Middle frontal gyrus (tissue), 1 donor: ENCODE data around the gene PCNX2.

Experiments
- DNase-seq: peaks from one replicate; pipeline ENCODE4 v3.0.0-alpha.2; 2015; ENCODE audit warnings: low spot score; ENCODE audit errors: extremely low spot score

The PCNX2 gene

DNA sequence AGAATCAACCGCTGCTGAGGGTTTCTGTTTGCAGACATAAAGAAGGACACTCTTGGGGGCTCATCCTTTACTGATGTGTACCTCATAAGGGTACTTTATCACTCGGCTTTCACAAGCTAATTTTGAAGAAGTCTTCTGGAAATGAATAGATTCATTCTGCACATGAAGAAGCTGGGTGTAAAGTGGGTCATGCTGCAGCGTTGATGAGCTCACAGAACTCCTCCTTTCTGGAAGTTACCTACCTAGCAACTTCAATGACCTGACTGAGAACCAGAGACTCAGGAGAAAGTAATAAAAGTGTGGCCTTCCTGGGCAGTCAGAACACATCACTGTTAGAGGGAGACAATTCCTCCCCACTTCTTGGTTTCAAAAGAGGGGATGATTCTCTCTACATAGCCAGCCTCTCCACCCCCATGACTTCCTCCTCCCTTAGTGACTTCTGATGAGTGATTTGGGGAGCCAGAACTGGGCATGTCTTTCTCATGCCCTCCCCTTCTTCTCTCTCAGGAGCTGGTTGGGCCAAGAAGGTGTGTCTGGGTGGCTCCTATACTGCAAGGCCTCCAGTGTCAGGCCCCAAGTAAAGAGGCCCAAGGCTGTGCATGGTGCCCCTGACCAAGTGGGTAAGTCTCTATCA, 27.0 kb downstream of the PCNX2 start:
- no peak for DNase-seq

DNA sequence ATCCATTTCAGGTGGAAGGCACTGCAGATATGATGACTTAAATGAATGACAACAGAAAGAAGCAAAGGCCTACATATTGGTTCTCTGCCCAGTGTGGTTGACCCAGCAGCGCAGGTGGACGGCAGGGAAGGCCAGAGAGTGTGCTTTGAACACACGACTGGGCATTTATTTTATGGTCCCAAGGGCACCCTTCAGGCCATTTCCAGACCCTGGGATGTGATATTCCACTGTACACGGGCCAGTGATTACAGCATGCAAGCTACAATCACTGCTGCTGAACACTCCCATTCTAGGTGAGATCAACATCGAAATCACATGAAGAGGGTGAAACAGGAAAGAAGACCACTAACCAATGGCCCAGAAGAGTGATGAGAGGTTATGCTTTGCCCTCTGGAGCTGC, 33.8 kb downstream of the PCNX2 start:
- DNase-seq = no peak

DNA sequence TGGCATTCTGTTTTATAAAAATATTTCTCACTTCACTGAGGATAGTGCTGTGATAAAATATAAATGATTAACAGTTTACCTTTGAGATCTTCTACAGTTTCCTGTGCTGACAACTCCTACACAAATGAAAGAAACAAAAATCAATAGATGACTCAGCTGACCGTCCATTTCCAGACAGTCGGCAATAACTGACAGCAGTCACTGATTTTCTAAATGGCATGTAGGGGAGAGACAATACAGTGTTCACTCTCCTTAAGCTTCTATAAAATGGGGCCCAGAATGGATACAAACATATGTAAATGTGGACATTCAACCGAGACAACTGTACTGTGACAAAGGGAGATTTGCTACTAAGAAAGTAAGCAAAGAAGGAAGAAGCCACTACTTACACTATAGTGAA, 34.3 kb downstream of the PCNX2 start:
- no peak for DNase-seq

DNA sequence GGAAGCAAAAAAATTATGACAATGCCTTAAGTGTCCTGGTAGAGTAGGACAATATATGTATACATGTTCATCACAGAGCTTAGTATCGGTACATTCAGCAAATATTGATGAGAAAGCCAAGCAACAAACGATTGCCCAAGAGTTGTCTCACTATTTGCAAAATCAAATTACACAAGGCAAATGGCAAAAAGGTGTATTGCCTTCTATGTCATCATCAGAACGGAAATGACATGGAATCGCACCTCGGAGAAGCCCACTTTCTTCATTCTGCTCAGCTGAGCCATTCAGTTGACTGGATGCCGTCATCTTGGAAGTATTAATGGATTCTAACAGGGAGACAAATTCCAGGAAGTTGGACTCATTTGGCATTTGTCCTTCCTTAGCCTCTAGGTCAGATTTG, 37.7 kb downstream of the PCNX2 start:
- DNase-seq = no peak

DNA sequence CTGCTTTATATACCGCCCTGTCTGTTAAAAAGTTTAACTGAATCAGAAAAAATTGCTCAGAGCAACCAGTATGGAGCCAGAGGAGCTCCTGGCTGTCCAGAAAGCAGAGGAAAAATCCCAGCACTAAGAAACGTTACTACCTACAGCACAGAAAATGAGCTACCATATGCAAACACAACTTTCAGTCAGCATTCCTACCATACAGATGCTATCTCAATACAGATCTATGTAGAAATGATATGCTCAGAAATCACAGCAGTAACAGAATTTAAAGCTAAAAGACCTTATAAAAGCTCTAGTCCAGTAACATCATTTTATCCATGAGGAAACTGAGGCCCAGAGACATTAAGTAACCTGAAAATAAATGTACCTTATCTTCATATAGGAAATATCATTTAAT, 38.7 kb downstream of the PCNX2 start:
- DNase-seq = no peak

DNA sequence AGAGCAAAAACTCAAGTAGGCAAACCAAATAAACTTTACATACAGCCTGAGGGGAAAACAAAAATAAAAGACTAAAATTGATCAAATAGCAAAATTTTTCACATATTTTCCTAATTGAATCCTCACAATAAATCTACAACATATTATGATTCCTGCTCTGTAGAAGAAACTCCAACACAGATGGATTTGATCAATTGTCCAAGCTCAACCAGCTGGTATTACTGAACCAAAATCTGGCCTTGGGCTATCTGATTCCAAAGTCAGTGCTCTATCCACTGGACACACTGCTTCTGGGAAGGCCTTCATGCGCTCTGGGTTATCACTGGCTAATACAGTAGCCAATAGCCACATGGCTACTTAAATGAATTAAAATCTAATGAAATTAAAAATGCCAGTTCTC, 39.3 kb downstream of the PCNX2 start:
- DNase-seq = no peak

DNA sequence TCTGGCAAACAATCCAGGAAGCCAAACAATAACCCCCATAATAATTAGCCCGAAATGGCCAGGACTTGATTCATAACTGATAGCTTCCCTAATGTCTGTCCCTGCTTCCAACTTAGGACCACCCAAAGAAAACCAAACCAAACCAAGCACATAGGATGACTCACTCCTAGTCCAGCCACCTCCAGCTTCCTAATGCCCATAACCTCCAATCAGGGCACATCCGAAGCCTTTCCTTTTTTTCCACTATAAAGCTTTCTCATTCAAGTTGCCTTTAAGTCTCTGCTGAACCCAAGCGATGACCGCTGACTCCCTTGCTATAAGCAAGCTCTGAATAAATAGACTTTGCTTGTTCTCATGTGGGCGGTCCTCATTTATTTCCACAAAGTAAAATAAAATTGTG, 40.4 kb downstream of the PCNX2 start:
- no peak for DNase-seq

DNA sequence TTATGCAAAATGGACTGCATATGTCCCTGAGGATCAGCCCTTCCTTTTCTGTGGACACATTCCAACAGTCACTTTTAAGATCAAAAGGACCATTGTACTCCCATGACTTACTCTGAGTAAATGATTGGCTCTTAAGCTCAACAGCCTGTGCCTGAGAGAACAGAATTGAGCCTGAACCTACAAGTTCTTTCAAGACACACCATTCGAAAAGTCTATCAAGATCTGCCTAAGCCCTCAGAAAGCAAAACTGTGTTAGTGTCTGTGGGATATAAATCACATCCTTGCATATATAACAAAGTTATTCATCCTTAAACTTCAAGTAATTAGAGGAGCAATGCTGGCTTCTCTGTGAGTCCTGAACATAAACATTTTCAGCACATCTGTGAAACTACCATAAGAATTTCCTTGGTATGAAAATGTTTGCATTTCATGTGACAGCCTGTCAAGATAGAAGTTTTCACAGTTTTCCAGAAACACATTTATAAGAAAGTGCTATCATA, 41.6 kb downstream of the PCNX2 start:
- no peak for DNase-seq

DNA sequence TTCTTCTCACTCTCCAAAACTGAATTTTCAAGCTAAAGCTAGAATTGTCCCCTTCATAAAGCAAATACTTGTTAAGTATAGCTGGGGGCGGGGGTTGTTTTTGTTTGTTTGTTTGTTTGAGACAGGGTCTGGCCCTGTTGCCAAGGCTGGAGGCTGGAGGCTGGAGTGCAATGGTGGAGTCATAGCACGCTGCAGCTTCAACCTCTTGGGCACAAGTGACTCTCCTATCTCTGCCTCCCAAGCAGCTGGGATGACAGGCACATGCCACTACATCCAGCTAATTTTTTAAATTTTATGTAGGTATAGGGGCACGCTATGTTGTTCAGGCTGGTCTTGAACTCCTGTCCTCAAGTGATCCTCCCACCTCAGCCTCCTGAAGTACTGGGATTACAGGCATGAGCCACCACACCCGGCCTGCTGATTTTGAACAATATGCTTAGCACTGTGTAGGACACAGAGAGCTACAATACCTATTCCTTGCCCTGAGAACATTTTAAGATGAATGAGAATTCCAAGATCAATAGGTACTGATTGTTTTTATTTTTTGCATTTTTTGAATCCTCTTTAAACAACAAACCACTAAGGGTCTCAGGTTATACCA, 42.2 kb downstream of the PCNX2 start:
- DNase-seq = no peak

DNA sequence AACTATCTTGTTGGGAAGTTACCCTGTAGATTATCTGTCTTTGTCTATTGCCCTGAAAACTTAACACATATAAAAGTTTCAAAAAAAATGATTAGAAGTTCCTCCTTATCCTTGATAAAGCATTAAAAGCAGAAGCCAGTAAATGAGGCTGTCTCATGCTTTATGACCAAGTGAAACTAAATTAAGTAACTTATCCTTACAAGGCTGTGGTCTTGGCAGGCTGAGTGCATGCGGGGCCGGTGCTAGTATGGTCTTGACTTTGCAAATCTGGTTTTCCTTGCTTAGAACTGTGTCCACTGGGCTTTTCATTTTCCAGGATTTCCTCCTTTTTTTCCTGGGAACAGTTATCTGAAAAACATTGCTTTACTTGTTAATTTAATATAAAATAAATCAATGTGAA, 43.1 kb downstream of the PCNX2 start:
- DNase-seq = no peak

DNA sequence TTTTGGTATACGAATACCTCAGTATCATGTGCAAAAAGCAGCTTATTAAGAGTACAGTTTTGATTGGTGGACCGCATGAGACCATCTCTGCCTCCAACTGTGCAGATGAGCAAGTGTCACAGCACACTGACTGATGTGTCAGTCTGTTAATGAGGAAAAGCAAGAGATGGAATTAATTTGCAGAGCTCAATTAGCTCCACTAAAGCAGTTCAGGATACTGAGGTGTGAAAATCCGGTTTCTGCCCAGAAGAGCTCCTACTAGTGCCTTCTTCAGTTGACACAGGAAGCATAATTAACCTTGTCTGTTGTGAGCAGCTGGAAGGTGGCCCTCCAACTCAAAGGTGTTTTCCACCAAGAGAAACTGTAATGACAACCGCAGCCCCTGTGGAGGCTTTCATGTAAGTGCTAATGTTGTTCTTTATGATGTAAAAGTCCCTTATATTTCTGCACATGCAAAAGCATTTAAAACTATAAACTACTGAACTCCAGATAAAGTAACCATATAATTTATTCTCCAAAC, 44.3 kb downstream of the PCNX2 start:
- DNase-seq = no peak

DNA sequence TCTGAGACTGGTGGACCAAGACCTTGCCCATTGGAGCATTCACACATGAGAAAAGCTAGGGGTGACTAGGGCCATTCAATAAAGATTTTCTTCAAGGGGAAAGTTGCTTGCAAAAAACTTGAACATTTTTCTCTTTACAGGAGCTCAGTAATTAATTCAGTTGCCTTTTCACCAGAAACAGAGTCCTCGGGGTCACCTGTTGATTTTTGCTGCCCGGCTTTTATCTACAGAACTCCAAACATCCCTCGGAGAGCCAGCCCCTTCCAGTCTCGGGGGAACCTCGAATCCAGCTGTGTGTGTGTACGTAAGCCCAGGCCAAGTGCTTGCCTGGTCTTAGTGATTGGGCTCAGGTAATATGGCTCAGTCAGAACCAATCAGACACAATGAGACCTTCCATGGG, 47.5 kb downstream of the PCNX2 start:
- no peak for DNase-seq

DNA sequence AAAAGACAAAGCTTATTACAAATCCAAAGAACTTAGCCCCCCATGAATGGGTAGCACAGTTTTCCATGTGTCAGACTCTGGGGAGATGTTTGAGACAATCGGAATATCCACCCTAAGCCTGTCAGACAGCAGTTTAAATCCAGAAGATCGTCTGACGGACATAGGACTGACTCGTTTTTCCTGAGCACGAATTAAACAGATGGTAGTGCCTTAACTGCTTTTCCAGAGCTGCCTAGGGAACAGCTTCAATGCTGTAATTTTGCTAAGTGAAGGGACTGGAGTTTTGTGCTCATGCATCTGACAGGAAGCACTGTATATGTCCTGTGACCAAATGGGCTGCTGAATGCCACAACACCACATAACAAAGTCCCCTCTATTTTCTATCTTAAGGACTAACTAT, 48.6 kb downstream of the PCNX2 start:
- no peak for DNase-seq

DNA sequence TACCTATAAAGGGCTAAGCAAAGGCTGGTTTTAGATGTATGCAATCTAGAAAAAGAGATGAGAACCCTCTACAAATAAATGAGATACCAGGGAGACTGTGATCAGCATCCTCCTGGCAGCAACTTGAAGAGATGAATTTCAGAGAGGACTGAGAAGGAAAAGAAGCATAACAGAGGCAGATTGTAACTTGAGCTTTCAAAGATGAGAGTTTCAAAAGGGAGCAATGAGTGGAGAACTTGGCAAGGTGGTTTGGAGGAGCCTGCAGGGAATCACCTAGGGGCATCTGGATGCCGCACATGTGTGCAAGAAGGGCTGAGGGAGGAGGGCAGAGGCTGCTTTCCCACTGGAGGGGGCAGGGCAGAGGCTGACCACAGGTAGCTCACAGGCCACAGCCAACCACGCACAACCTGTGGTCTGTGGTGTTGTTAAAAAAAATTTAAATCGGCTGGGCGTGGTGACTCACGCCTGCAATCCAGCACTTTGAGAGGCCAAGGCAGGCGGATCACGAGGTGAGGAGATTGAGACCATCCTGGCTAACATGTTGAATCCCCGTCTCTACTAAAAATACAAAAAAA, 50.2 kb downstream of the PCNX2 start:
- DNase-seq = no peak

DNA sequence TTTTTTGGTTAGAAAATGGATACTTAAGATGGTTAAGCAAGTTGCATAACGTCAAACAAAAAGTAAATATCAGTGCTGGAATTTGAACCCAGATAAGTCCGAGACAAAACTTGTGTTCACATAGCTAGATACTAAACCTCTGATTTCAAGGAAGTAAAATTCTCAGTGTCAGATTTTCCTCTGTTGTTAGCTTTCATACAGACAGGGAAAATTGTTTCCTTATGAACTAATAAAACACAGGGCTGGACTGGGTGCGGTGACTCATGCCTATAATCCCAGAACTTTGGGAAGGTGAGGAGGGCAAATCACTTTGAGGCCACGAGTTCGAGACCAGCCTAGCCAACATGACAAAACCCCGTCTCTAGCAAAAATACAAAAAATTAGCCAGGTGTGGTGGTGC, 51.3 kb downstream of the PCNX2 start:
- DNase-seq = no peak

DNA sequence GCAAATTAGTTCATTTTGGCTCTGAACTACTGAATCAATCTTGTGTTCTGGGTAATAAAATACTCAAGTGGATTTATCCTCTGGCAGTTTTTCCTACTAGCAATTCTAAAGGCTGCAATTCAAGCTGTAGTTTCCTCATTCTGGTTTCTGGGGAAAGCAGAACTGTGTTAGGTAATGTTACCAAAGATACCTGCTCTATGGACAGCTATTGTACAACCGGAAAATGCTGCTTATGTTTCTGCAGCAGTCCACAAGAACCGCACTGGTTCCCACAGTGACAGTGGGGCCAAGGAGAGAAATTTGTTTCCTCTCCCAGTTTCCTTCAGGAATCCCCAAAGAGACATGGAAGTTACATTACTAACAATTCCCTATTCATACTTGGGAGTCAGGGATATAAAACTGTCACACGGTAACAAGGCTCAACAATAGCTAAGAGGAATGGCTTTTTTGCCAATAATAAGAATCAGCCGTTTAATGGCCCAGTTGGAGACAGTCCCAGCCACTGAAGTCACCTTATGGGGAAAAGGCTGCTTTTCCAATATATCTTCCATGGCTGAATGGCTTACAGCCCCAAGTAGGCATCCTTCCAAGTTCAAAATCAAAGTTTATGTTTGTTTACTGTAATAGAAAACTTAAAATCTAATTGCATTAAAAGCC, 52.6 kb downstream of the PCNX2 start:
- no peak for DNase-seq

DNA sequence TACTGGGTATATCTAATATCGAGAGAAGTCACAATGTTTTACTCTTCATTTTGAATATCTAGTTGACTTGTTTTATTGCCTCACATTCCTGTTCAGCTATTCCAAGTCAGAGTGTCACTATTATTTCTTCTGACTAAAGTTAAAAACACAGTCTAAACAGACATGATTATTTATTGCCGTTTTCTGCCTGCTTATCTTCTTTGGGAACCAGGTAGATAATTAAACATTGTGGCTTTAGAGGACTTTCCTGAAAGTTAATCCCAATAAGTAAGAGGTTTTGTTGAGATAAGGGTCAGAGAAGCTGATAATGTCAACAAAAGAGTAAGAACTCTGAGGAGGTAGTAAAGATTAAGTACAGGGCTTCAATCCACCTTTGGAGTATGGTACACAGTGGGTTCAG, 53.8 kb downstream of the PCNX2 start:
- DNase-seq = no peak

DNA sequence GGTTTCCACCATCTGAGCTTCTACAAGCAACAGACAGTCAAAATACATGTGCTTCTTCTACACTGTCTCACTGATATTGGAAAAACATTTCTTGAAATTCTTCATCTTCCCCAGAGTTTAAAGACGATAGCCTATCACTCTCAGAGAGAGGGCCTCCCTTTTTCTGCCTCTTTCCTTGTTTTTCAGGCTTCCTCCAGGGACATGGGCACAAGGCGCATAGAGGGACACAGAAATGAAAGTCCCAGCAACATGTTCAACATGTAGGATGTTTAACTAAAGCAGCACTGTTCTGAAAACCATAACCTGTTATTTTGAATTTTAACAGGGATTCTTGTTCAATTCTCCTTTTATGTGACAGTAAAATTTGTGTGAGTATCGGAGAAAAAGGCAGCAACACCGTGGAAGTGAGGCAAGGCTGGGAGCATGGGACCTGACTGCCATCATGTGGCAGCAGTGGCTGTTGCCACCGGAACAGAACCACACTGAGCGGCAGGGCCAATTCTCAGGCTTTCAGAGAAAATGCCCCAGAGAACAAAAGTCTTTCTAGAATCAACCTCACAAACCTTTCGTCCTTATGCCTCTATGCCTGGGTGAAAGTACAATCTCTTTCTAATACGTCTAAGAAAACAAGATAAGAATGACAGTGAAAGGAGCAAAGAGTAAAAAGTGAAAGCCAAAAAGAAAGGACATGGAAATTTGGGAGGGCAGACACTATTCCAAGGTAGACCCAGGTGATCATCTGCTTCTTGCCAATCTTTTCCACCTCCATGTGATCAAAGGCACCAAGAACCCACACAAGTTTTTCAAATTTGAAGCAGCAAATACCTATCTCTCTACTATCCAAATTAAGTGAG, 54.5 kb downstream of the PCNX2 start:
- DNase-seq = no peak

DNA sequence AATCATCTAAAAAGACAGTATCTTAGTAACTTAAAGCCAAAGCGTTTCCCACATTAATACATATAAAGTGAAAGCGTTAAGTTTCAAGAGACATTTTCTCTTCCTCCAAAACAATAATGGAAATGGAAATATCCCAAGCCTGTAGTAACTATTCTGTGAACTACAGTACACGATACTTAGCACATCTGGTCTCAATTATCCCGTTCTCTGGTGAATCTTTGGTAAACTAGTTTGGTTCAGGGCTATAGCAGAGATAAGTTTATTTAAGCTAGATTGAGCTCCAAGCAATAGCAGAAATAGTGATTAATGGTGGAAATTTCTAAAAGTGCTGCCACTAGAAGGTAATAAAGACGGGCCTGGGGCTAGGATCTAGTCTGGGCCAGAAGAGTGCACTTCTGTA, 55.2 kb downstream of the PCNX2 start:
- DNase-seq = no peak

DNA sequence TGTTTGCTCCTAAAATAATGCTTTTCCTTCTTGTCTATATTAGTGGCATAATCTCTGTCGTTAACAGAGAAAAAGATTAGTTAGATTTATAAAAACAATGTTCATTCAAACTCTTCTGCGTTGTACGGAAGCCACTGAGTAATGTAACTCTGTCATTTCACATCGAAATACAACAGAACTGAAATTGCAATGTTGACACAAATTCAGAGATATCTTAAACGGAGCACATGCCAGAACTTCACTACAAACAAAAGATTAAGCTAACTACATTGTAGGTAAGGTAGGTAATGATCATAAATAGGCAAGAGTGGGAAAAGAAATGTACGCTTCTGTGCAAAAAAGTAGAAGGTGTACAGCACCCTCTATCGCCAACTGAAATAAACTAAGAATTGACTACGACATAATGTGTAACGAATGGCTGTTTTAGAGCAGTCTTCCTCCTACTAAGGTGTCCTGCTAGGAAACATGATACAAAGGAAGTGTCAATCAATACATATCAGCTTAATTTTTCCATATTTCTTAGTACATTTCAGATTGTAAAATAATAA, 56.6 kb downstream of the PCNX2 start:
- DNase-seq = no peak

DNA sequence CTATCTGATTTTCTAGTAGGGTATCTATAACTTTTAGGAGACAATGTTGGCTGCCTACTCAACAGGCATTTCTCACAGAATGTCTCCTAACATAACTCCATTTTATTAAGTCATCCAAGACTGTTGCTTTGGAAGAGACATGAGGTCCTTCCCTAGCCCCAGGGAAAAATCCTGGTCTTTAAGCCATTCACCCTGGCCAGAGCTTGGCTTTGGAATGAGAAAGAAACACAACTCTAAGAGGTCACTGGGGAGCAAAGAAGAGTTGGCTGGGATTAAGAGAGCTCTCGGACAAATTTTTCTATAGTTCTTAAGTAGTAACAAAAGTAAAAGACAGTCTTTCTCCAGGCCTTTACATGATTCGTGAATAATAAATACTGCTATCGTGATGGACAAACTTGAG, 57.9 kb downstream of the PCNX2 start:
- DNase-seq = no peak
